HG03060 (cell line): Measurements from ENCODE around the gene SLTM.
"Not testable (repeated sequence)": the region's sequence is repeated elsewhere in the genome, so short reads cannot be mapped to it uniquely, and the experiment has no call there.

Experiments
- ATAC-seq: cut with Tn5 transposase; IDR thresholded peaks from one replicate; pipeline ENCODE4 v1.9.1; 2021; ENCODE audit warnings: low read depth, moderate number of reproducible peaks; ENCODE audit not compliant: unreplicated experiment

Gene SLTM

DNA sequence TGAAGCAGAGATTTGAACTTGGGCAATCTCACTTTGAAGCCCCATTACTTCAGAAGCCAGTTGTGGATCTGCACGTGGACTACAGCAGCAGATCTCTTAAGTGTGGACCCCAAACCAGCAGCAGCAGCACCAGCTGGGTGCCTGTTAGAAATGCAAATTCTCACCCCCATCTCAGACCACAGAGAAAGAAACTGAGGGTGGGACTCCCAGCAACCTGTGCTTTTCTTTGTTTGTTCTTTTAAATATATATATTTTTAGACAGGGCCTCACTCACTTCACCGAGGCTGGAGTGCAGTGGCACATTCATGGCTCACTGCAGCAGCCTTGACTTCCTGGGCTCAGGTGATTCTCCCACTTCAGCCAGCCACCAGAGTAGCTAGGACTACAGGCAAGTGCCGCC is 53.2 kb downstream of the SLTM start:
- no peak for ATAC-seq

DNA sequence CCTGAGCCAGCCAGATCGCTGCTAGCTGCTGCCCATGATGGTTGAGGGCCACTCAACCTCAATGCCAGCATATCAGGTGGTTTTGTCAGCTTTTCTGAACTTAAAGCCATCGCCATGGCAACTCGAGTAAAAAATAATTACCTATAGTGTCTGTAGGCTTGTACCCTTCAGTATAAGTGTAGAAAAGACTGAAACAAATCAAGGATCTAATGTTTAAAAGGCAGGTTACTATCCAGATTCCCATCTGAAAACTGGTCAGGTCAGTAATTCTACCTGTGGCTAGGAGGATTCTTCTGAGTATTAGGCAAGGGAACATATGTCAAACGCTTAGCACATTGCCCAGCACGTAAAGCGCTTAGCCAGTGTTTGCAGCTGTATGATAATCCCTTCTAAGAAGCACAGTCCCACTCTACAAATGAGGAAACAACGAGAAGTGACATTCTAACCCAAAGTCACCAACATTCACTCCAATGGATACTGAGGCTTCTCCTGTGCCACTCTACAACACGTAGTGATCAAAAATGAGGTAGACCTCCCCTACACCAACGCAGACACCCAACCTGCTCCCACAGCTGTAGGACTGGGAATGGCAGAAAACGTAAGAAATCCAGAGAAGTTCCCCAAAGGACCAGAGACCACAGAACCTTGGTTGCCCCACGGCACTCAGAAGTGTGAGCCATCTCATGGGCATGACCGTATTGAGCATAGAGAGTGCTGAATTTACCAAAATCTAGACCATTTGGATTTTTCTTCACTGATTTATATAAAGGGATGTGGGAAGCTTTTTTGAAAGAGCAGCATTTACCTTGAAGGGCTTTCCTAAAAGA is 55.3 kb downstream of the SLTM start:
- ATAC-seq: no peak

DNA sequence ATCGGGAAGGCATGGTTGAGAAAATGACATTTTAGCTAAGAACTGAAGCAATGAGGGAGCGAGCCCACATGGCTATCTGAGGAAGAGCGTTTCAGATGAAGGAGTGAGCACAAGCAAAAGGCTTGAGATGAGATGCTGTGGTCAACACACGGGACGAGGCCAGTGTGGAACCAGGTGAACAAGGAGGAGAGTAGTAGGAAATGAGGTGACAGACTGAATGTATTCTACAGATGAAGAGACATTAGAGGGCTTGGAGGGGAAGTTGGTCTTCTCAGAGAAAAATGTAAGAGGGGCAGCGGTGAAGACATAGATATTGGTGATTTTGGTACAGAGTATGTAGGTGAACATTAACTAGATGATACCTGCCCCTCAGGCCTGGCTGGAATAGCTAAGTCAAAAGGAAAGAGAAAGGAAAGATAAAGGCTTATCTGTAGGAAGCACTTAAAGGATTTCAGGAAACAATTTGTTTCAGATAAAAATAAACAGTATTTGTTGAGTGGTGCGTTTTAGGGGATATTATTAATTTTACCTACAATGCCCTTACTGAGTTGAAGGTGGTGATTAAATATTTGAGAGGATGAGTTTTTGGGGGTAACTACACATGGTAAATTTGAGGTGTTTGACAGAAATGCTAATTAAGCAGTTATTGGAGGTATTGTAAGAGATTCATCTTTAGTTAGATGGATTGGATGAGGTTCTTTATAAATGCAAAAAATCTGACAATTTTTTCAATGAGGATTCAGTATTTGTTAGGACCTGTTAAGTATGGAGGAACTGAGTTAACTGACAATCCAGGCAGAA is 57.0 kb downstream of the SLTM start:
- ATAC-seq: no peak

GRCh38 chr15:58875343-58875742 is 58.1 kb downstream of the SLTM start:
- no peak for ATAC-seq

DNA sequence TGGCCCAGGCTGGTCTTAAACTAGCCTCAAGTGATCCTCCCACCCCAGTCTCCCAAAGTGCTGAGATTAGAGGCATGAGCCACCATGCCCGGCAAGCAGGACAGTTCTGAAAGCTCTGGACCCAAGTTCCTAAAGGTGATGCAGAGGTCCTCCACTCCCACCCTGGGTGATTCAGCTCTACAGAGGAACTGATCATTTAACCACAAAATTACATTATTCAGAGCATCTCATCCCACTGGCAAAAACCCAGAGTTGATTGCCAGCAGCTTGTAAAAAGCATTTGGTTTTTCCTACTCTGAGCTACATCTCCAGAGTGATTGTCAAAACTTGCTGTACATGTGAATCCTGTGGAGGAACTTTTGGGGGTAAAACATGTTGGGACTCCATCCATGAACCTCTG is 60.2 kb downstream of the SLTM start:
- no peak for ATAC-seq

DNA sequence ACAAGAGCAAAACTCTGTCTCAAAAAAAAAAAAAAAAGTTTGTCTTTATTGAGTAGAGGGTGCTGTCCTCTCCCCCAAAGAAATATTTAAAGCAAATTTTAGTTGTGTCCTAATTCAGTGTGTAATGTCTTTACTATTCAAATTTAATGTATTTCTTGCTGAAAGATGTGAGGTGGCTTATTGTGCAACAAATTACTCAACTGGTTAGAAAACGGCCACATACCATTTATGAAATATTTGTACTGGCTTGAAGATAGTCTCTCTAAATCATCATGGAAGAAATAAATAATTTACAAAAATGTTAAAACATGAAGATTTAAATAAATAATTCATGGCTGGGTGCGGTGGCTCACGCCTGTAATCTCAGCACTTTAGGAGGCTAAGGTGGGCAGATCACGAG is 63.0 kb downstream of the SLTM start:
- ATAC-seq: no peak

- no peak for ATAC-seq
Measured at GRCh38 chr15:58867926-58868325, 65.6 kb downstream of the SLTM start.

DNA sequence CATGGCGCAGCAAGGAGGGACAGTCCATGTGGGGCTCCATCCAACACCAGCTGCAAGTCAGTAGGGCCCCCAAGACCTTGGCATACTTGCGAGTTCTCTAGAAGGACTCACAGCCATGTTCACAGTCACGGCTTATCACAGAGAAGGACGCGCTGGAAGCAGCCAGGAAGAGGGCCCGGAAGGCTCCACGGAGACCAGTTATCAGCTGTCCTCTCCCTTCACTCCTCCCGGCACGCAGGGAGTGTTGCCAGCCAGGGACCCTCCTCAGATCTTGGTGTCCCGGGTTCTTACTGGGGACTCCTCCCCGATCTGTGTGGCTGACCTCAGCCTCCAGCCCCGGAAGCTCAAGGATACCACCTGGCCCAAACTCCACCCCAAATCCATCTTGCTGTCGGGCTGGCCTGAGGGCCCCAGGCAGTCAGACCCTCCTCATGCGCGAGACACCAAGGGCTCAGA is 68.0 kb downstream of the SLTM start:
- ATAC-seq: no peak

GRCh38 chr15:58864602-58865424 is 68.7 kb downstream of the SLTM start:
- ATAC-seq: no peak

DNA sequence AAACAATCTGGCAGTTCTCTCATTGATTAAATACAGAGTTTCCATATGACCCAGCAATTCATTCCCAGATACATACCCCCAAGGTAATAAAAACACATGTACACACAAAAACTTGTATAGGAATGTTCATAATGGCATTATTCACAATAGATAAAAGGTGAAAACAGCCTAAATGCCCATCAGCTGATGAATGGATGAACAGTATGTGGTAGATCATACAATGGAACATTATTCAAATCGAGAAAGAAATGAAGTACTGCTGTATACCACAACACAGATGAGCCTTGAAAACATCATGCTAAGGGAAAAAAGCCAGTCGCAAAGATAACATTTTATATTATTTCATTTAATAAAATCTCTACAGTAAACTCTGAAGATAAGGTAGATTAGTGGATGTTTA is 71.2 kb downstream of the SLTM start:
- ATAC-seq: no peak

GRCh38 chr15:58856621-58857020 is 76.9 kb downstream of the SLTM start:
- ATAC-seq: not testable (repeated sequence)

- ATAC-seq: no peak
Measured at GRCh38 chr15:58856086-58856485, 77.4 kb downstream of the SLTM start.

DNA sequence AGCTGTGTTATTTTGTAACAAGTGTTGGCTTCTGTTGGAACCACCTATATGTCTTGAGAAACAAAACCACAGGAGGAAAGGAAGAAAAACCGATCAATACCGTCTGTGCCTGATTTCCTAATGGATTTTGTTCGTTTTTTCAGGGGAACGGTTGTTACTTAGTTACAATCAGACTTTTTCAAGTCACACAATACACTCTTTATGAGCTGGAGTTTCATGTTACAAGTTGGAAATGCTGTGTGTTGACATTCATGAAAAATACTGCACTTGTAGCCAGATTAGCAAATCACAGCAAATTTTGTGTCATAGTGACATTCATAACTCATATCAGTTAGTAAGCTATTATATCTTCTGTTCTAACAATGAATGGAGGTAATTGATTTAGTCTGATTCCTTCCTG is 78.9 kb downstream of the SLTM start:
- ATAC-seq: no peak

GRCh38 chr15:58852347-58852746 is 81.1 kb downstream of the SLTM start:
- no peak for ATAC-seq

- not testable (repeated sequence) for ATAC-seq
Measured at GRCh38 chr15:58851205-58851604, 82.3 kb downstream of the SLTM start.

- ATAC-seq: no peak
Measured at GRCh38 chr15:58842713-58843396, 90.6 kb downstream of the SLTM start.

GRCh38 chr15:58840048-58840447 is 93.4 kb downstream of the SLTM start:
- no peak for ATAC-seq

DNA sequence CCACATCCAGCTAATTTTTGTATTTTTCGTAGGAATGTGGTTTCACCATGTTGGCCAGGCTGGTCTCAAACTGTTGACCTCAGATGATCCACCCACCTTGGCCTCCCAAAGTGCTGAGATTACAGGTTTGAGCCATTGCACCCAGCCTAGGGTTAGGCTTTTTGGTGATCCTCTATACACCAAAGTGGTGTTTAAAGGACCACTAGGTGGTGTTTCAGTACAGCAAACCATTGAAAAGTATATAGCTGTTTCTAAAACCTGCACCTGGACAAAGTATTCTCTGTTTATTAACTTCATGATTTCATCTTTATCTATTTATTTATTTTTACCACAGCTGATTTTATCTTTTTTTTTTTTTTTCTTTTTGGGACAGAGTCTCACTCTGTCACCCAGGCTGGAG is 94.0 kb downstream of the SLTM start:
- no peak for ATAC-seq

GRCh38 chr15:58833681-58834426 is 99.6 kb downstream of the SLTM start:
- not testable (repeated sequence) for ATAC-seq

DNA sequence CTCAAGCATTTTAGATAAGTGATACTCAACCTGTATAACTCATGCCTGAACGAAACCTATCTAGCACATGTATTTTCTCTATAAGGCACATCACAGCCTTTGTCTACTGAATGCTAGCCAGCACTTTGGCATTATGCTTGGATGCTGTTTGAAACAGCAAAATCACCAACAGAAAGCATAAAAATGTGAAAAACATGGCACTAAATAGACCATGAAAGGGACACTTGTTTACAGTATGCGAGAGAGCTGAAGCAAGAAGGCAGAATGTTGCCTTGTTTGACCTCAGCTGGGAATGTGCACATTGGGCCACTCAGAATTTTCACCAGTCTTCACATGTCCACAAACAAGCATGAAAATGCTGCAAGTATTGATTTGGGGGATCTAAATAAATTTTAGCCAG is 102.9 kb downstream of the SLTM start:
- ATAC-seq: no peak
